ENCODE measurements around the gene NUTF2.

- TF ChIP-seq CTCF (IDR thresholded peaks at IDR 0.05 in 2 of 3, conservative IDR thresholded peaks at IDR 0.05 in 1 of 3; ENCODE audit: borderline replicate concordance in 1 of 3, insufficient read depth in 1 of 3, low read depth in 2 of 3, low read length in 2 of 3): no peak
- TF ChIP-seq POLR2A (IDR thresholded peaks at IDR 0.05; ENCODE audit: borderline replicate concordance, extremely low read depth, insufficient read depth, insufficient read length): no peak
- no peak for TF ChIP-seq EZH2 (IDR thresholded peaks at IDR 0.05)
- TF ChIP-seq, protein P1, sequence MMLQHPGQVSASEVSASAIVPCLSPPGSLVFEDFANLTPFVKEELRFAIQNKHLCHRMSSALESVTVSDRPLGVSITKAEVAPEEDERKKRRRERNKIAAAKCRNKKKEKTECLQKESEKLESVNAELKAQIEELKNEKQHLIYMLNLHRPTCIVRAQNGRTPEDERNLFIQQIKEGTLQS (IDR thresholded peaks at IDR 0.05): no peak
- no peak for TF ChIP-seq SIN3A (IDR thresholded peaks at IDR 0.05; ENCODE audit: low read depth)
- no peak for TF ChIP-seq RAD21 (IDR thresholded peaks at IDR 0.05; ENCODE audit: low read depth)
- TF ChIP-seq REST (IDR thresholded peaks at IDR 0.05; ENCODE audit: low read depth): no peak
- no peak for TF ChIP-seq CEBPB (IDR thresholded peaks at IDR 0.05; ENCODE audit: low read depth)
- no peak for TF ChIP-seq EGR1 (IDR thresholded peaks at IDR 0.05; ENCODE audit: low read depth)
- TF ChIP-seq EZH2phosphoT487 (IDR thresholded peaks at IDR 0.05; ENCODE audit: borderline replicate concordance): no peak
These were observed 33.2 kb downstream of the NUTF2 start for GRCh38 chr16:67879936-67880335.
